WERI-Rb-1 (cell line): ENCODE data around the gene RNF130.

Experiments used
- DNase-seq: peaks from one replicate; pipeline ENCODE4 v3.0.0-alpha.2; 2020
- H3K27ac ChIP-seq: fragments of 250-450 bp; sonication (Bioruptor Pico); 2 replicates; pipeline ENCODE4 v1.5.1; 2020; ENCODE audit warnings: mild to moderate bottlenecking, moderate library complexity
- H3K27me3 ChIP-seq: fragments of 250-450 bp; sonication (Bioruptor Pico); 2 replicates; pipeline ENCODE4 v1.5.1; 2021; ENCODE audit warnings: mild to moderate bottlenecking, low read depth, moderate library complexity; ENCODE audit not compliant: insufficient read depth, severe bottlenecking
- H3K36me3 ChIP-seq: fragments of 250-450 bp; sonication (Bioruptor Pico); 2 replicates; pipeline ENCODE4 v1.5.1; 2020; ENCODE audit warnings: mild to moderate bottlenecking, moderate library complexity
- H3K4me3 ChIP-seq: 2 replicates; pipeline ENCODE4 v1.5.1; 2011; ENCODE audit warnings: low read depth, mild to moderate bottlenecking, control low read depth, low read length
- H3K9me3 ChIP-seq: fragments of 250-450 bp; sonication (Bioruptor Pico); 2 replicates; pipeline ENCODE4 v1.5.1; 2021; ENCODE audit warnings: mild to moderate bottlenecking, moderate library complexity; ENCODE audit not compliant: severe bottlenecking
- TF ChIP-seq, protein P1 (sequence below): IDR thresholded peaks from 2 replicates; pipeline ENCODE4 v1.5.1; 2011; ENCODE audit warnings: low read depth, mild to moderate bottlenecking, control low read depth, inconsistent platforms, low read length

RNF130 gene

GRCh38 chr5:180045889-180046499 is 25.6 kb downstream of the RNF130 start:
- no peak overlapping the region for H3K27ac ChIP-seq
- no peak for DNase-seq
- H3K36me3 ChIP-seq = no peaks in the 10 kb centered on the region; the same call in 1 of the 2 replicates
- H3K4me3 ChIP-seq = no peak overlapping the region
- TF ChIP-seq, protein P1, sequence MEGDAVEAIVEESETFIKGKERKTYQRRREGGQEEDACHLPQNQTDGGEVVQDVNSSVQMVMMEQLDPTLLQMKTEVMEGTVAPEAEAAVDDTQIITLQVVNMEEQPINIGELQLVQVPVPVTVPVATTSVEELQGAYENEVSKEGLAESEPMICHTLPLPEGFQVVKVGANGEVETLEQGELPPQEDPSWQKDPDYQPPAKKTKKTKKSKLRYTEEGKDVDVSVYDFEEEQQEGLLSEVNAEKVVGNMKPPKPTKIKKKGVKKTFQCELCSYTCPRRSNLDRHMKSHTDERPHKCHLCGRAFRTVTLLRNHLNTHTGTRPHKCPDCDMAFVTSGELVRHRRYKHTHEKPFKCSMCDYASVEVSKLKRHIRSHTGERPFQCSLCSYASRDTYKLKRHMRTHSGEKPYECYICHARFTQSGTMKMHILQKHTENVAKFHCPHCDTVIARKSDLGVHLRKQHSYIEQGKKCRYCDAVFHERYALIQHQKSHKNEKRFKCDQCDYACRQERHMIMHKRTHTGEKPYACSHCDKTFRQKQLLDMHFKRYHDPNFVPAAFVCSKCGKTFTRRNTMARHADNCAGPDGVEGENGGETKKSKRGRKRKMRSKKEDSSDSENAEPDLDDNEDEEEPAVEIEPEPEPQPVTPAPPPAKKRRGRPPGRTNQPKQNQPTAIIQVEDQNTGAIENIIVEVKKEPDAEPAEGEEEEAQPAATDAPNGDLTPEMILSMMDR = no peak
- no peaks in the 10 kb centered on the region for H3K9me3 ChIP-seq
- H3K27me3 ChIP-seq = no peaks in the 10 kb centered on the region

GRCh38 chr5:180043377-180043776 is 28.2 kb downstream of the RNF130 start:
- H3K27me3 ChIP-seq = no peaks in the 10 kb centered on the region
- H3K36me3 ChIP-seq = no peaks in the 10 kb centered on the region; the same call in none of the 2 replicates
- no peak for DNase-seq
- no peaks in the 10 kb centered on the region for H3K9me3 ChIP-seq
- no peak overlapping the region for H3K27ac ChIP-seq
- TF ChIP-seq, protein P1 = no peak
- no peak overlapping the region for H3K4me3 ChIP-seq

DNA sequence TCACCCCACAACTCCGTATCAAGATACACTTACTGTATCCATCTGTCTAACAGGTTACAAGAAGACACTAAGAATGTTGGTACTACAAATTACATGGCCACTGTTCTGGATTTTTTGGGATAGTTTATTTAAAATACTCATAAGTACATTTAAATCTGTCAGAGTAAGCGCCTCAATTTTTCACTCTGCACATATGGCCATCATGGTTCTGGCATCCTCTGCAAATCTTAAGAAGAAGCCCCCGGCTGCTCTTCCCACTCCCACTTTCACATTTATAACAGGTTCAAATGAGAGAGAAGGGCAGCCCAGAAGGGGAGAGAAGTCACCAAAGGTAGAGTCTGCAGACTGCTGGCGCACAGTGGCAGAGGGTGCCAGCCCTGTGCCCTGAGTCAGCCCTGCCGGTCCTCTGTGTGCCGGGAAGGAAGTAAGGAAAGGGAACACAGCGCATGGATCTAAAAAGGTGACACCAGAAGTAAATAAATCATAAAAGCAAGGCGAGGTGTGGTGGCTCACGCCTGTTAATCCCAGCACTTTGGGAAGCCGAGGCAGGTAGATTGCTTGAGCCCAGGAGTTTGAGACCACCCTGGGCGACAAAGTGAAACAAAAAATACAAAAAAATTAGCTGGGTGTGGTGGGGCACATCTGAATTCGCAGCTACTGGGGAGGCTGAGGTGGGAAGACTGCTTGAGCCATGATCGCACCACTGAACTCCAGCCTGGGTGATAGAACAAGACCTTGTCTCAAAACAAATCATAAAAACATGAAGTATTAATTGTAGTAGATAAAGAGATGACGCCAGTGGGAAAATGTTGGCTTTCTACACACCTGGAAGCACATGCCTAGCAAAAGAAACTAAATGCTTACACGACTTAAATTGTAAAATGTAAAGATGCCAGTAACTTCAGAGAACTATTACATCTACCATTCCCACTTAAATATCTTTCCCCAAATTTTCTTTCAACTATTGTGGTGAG is 30.0 kb downstream of the RNF130 start:
- TF ChIP-seq, protein P1 = no peak
- Histone ChIP-seq H3K4me3 (no peak overlapping the region), H3K27ac (no peak overlapping the region), H3K36me3 (peaks cover 4% of the 10 kb centered on the region), H3K9me3 (no peaks in the 10 kb centered on the region), H3K27me3 (no peaks in the 10 kb centered on the region)
- DNase-seq = no peak

GRCh38 chr5:180040287-180041214 is 31.0 kb downstream of the RNF130 start:
- Histone ChIP-seq H3K9me3 (no peaks in the 10 kb centered on the region), H3K36me3 (peaks cover 11% of the 10 kb centered on the region), H3K27me3 (no peaks in the 10 kb centered on the region), H3K27ac (no peak overlapping the region), H3K4me3 (no peak overlapping the region)
- TF ChIP-seq, protein P1 = no peak
- DNase-seq = no peak

DNA sequence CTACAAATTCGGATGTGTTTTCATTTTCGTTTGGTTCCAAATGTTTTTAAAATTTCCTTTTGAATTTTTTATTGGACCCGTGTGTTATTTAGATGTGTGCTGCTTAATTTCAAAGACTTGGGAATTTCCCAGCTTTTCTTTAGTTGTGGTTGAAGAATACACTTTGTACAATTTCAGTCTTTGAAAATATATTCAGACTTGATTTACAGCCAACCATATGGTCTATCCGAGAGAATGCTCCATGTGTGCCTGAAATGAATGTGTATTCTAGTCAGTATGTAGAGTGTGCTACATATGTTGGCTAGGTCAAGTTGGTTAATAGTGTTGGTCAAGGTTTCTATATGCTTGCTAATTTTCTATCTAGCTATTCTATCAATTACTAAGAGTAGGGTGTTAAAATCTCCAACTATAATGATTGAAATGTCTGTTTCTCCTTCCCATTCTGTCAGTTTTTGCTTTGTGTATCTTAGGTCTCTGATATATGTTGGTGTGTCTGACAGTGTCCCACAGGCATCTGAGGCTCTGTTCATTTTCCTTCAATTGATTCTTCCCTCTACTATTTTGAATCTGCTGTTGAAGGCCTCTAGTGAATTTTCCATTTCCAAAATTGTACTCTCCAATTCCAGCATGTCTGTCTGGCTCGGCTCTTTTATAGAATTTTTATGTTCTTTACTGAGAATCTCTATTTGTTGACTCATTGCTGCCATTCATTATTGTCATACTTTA is 36.2 kb downstream of the RNF130 start:
- TF ChIP-seq, protein P1 = no peak
- no peak overlapping the region for H3K27ac ChIP-seq
- no peak for DNase-seq
- peaks cover 15% of the 10 kb centered on the region for H3K36me3 ChIP-seq
- H3K9me3 ChIP-seq = no peaks in the 10 kb centered on the region
- no peak overlapping the region for H3K4me3 ChIP-seq
- H3K27me3 ChIP-seq = no peaks in the 10 kb centered on the region
